MM.1S (cell line): ENCODE results near the gene NSMF.

Source experiments
- DNase-seq: peaks from one replicate; pipeline ENCODE4 v3.0.0-alpha.2; 2015
- H2AFZ ChIP-seq: fragments of 300-600 bp; sonication (generic); 2 replicates; pipeline ENCODE4 v1.6.0; 2016; ENCODE audit warnings: antibody characterized with exemption, low read length
- H3F3A ChIP-seq: fragments of 300-600 bp; sonication (generic); 2 replicates; pipeline ENCODE4 v1.6.1; 2016; ENCODE audit warnings: mild to moderate bottlenecking, antibody characterized with exemption, low read length, moderate library complexity, mixed read lengths; ENCODE audit not compliant: insufficient read depth
- H3K27ac ChIP-seq: fragments of 300-600 bp; sonication (generic); 2 replicates; pipeline ENCODE4 v1.5.1; 2016; ENCODE audit warnings: mild to moderate bottlenecking, low read length
- H3K27me3 ChIP-seq: fragments of 300-600 bp; sonication (generic); replicated peaks from 2 replicates; pipeline ENCODE4 v1.6.0; 2016; ENCODE audit warnings: low read length; ENCODE audit not compliant: insufficient read depth
- H3K36me3 ChIP-seq: fragments of 300-600 bp; sonication (generic); replicated peaks from 2 replicates; pipeline ENCODE4 v1.6.1; 2016; ENCODE audit warnings: mild to moderate bottlenecking, low read length, mixed read lengths; ENCODE audit not compliant: insufficient read depth
- H3K4me1 ChIP-seq: fragments of 300-600 bp; sonication (generic); 2 replicates; pipeline ENCODE4 v1.6.1; 2016; ENCODE audit warnings: low read length, mixed read lengths
- H3K4me2 ChIP-seq: fragments of 300-600 bp; sonication (generic); 2 replicates; pipeline ENCODE4 v1.6.0; 2016; ENCODE audit warnings: low read depth, low read length
- H3K4me3 ChIP-seq: fragments of 300-600 bp; sonication (generic); 2 replicates; pipeline ENCODE4 v1.5.1; 2016; ENCODE audit warnings: low read length, mixed read lengths
- H3K79me2 ChIP-seq: fragments of 300-600 bp; sonication (generic); 2 replicates; pipeline ENCODE4 v1.6.1; 2016; ENCODE audit warnings: mixed run types, low read length, mixed read lengths
- H3K9ac ChIP-seq: fragments of 300-600 bp; sonication (generic); 2 replicates; pipeline ENCODE4 v1.6.1; 2016; ENCODE audit warnings: low read length, mixed read lengths
- H3K9me2 ChIP-seq: fragments of 300-600 bp; sonication (generic); replicated peaks from 2 replicates; pipeline ENCODE4 v1.6.1; 2016; ENCODE audit warnings: mild to moderate bottlenecking, low read length, mixed read lengths; ENCODE audit not compliant: insufficient read depth
- H3K9me3 ChIP-seq: fragments of 300-600 bp; sonication (generic); replicated peaks from 2 replicates; pipeline ENCODE4 v1.6.1; 2016; ENCODE audit warnings: mild to moderate bottlenecking, low read length, mixed read lengths; ENCODE audit not compliant: insufficient read depth
- H4K20me1 ChIP-seq: fragments of 300-600 bp; sonication (generic); 2 replicates; pipeline ENCODE4 v1.6.1; 2016; ENCODE audit warnings: mild to moderate bottlenecking, low read length, moderate library complexity, mixed read lengths; ENCODE audit not compliant: insufficient read depth
- EZH2 ChIP-seq: fragments of 300-600 bp; sonication (generic); optimal IDR thresholded peaks from 2 replicates; pipeline ENCODE3; 2017; ENCODE audit warnings: low read depth, mild to moderate bottlenecking, antibody characterized with exemption, low read length, mixed read lengths
- EZH2phosphoT487 ChIP-seq: fragments of 300-600 bp; sonication (generic); IDR thresholded peaks from 2 replicates; pipeline ENCODE4 v1.6.1; 2018; ENCODE audit warnings: antibody characterized with exemption, low read length
- TF ChIP-seq, protein P1 (sequence below): fragments of 300-600 bp; sonication (generic); IDR thresholded peaks from 2 replicates; pipeline ENCODE4 v1.5.1; 2016; ENCODE audit warnings: antibody characterized with exemption, low read length, mixed read lengths

NSMF gene

DNA sequence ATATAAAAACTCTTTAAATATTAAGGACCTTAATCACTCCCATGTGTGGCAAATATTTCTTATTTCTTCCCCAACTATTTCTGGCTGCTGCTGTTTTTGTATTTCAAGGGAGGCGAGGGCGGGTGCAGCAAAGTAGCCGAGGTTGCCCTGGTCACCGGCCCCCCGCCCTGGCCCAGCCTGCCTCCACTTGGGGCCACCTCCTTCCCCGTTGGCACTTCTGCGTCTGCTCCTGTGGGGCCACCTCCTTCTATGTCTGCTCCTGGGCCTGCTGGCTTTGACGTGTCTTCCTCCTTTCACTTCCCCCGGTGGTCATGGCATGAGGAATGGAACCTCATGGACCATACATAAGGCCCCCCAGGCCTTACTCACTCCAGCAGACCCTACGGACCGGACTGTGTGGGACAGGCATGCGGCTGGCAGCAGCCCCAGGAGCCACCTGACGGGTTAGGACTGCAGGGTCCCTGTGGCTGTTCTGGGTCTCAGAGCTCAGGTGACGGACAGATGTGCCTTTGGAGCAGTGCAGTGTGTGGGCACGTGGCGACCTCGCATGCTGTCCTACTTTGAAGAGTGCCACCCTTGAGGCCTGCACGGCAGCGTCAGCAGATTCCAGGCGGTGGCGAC, 12.2 kb downstream of the NSMF start:
- Histone ChIP-seq H4K20me1 (no peaks in the 10 kb centered on the region), H3K4me1 (peaks cover 5% of the 10 kb centered on the region; the same call in 1 of the 2 replicates)
- no peak for DNase-seq

GRCh38 chr9:137445930-137446431, 13.2 kb downstream of the NSMF start:
- Histone ChIP-seq H3K79me2 (no peaks in the 10 kb centered on the region), H3K4me2 (peak overlapping the region; percentile 33; the same call in 1 of the 2 replicates), H3K9ac (no peak overlapping the region), H3K9me2 (no peaks in the 10 kb centered on the region), H3K4me3 (no peak overlapping the region), H3K9me3 (no peaks in the 10 kb centered on the region), H3K27ac (no peak overlapping the region), H4K20me1 (no peaks in the 10 kb centered on the region), H3K36me3 (no peaks in the 10 kb centered on the region), H2AFZ (0 out of 2 replicates have a peak overlapping the region, but pooled peaks have one; percentile 15), H3K27me3 (peaks cover 33% of the 10 kb centered on the region), H3F3A (0 out of 2 replicates have a peak, but pooled peaks cover 5% of the 10 kb centered on the region), H3K4me1 (peaks cover 5% of the 10 kb centered on the region; the same call in 1 of the 2 replicates)
- no peak for DNase-seq
- no peak for TF ChIP-seq EZH2
- no peak for TF ChIP-seq EZH2phosphoT487
- TF ChIP-seq, protein P1, sequence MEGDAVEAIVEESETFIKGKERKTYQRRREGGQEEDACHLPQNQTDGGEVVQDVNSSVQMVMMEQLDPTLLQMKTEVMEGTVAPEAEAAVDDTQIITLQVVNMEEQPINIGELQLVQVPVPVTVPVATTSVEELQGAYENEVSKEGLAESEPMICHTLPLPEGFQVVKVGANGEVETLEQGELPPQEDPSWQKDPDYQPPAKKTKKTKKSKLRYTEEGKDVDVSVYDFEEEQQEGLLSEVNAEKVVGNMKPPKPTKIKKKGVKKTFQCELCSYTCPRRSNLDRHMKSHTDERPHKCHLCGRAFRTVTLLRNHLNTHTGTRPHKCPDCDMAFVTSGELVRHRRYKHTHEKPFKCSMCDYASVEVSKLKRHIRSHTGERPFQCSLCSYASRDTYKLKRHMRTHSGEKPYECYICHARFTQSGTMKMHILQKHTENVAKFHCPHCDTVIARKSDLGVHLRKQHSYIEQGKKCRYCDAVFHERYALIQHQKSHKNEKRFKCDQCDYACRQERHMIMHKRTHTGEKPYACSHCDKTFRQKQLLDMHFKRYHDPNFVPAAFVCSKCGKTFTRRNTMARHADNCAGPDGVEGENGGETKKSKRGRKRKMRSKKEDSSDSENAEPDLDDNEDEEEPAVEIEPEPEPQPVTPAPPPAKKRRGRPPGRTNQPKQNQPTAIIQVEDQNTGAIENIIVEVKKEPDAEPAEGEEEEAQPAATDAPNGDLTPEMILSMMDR, result no peak

More for the DNA sequence above, 12.2 kb downstream of the NSMF start:
- TF ChIP-seq EZH2 (no peak), EZH2phosphoT487 (no peak)
- TF ChIP-seq, protein P1, result no peak
- Histone ChIP-seq H3K27me3 (peaks cover 31% of the 10 kb centered on the region), H3K9ac (no peak overlapping the region), H3K9me2 (no peaks in the 10 kb centered on the region), H3K4me2 (no peak overlapping the region), H3K27ac (no peak overlapping the region), H3K79me2 (no peaks in the 10 kb centered on the region), H3F3A (0 out of 2 replicates have a peak, but pooled peaks cover 3% of the 10 kb centered on the region), H2AFZ (no peak overlapping the region), H3K4me3 (no peak overlapping the region), H3K9me3 (no peaks in the 10 kb centered on the region), H3K36me3 (no peaks in the 10 kb centered on the region)

- H2AFZ ChIP-seq, result 0 out of 2 replicates have a peak overlapping the region, but pooled peaks have one; percentile 15
- no peak overlapping the region for H3K9ac ChIP-seq
- no peak overlapping the region for H3K4me3 ChIP-seq
Observed at GRCh38 chr9:137445275-137445807, 13.8 kb downstream of the NSMF start.

More at GRCh38 chr9:137445275-137445807, 13.8 kb downstream of the NSMF start:
- H3K4me1 ChIP-seq, result peaks cover 5% of the 10 kb centered on the region; the same call in 1 of the 2 replicates
- H3K27me3 ChIP-seq, result peaks cover 33% of the 10 kb centered on the region
- H3K36me3 ChIP-seq, result no peaks in the 10 kb centered on the region
- peak overlapping the region; percentile 33; the same call in 1 of the 2 replicates for H3K4me2 ChIP-seq
- peak; percentile 75 for DNase-seq
- H3K9me3 ChIP-seq, result no peaks in the 10 kb centered on the region
- H3K27ac ChIP-seq, result no peak overlapping the region
- H4K20me1 ChIP-seq, result no peaks in the 10 kb centered on the region
- H3K79me2 ChIP-seq, result no peaks in the 10 kb centered on the region
- H3K9me2 ChIP-seq, result no peaks in the 10 kb centered on the region
- H3F3A ChIP-seq, result 0 out of 2 replicates have a peak, but pooled peaks cover 5% of the 10 kb centered on the region
- TF ChIP-seq EZH2, result no peak
- TF ChIP-seq EZH2phosphoT487, result no peak
- TF ChIP-seq, protein P1, result peak; percentile 82
